CD4-positive, alpha-beta T cell treated with Interleukin-12 subunit alpha and Interleukin-12 subunit beta, for 1 hour (primary cell): Measurements from ENCODE around the gene ADGRB3.

ENCODE experiments used
- DNase-seq: peaks from one replicate; pipeline ENCODE4 v3.0.0-alpha.2; 2020

ADGRB3 gene

GRCh38 chr6:68634726-68635411, at the start of gene ADGRB3:
ADGRB3 (plus strand) TSS chr6:68635282; CDS start chr6:68638676, 3,394 bp downstream.
- DNase-seq = peak; percentile 26

DNA sequence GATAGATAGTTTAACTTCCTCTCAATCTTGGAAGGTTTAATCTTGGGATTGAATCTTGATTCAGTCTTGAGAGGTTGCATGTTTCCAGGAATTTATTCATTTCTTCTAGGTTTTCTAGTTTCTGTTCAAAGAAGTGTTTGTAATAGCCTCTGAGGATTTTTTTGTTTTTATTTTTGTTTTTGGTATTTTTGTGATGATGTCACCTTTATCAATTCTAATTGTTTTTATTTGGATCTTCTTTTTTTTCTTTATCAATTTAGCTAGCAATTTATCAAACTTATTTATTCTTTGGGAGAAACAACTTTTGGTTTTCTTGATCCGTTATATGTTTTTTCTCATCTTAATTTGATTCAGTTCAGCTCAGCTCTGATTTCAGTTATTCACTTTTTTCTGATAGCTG, 41.5 kb upstream of the ADGRB3 start:
- no peak for DNase-seq

GRCh38 chr6:68597642-68598041, 37.4 kb upstream of the ADGRB3 start:
- DNase-seq = no peak

DNA sequence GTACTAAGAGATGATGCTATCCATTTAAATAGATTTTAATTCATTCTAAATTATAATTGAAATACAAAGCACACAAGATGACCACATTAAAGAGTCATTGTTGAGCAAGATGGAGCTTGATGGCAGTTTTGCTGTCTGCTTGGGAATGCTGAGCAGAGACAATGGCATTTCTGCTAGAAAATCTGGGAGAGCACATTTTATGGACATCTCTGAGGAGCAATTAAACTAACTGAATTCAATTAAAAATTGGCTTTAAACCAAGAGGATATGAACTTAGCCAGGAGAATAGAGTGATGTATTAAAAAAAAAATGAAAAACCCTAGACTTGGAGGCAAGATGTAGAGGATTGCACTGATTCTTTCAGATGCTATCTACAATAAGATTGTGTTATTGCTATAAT, 19.1 kb upstream of the ADGRB3 start:
- no peak for DNase-seq

DNA sequence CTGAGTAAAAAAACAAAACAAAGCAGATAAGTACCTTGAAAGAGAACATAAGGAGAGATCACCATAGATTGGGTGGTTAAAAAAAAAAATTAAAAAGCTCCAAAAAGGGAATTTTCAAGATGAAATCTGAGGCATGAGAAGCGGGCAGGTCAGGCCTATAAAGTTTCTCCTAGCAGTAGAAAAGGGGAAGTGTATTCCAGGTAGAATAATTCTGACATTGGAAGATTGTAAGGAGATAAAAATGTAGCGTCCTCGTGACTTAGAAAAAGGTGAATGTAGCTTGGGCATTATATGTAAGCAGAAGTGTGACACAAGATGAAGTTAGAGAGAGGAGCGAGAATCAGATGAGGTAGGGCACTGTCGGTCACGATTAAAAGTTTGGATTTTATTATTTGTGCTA, 9.1 kb upstream of the ADGRB3 start:
- no peak for DNase-seq

DNA sequence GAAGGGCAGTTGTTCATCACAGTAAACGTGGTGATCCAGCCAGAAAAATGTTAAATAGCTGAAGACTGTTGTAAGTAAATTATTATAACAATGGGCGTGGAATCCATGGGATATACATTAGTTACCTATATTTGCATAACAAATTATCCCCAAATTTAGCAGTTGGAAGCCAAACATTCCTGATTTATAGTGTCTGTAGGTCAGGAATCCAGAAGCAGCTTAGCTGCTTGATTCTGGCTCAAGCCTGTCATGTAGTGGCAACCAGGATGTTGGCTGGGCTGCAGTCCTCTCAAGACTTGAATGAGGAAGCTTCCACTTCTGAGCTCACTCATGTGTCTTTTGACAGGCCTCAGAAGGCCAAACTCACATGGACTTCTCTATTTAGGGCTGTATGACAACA, 6.9 kb upstream of the ADGRB3 start:
- DNase-seq = no peak

- no peak for DNase-seq
These were observed 2.3 kb upstream of the ADGRB3 start for GRCh38 chr6:68632734-68633133.

GRCh38 chr6:68633281-68633971, 1.7 kb upstream of the ADGRB3 start:
- DNase-seq = no peak

DNA sequence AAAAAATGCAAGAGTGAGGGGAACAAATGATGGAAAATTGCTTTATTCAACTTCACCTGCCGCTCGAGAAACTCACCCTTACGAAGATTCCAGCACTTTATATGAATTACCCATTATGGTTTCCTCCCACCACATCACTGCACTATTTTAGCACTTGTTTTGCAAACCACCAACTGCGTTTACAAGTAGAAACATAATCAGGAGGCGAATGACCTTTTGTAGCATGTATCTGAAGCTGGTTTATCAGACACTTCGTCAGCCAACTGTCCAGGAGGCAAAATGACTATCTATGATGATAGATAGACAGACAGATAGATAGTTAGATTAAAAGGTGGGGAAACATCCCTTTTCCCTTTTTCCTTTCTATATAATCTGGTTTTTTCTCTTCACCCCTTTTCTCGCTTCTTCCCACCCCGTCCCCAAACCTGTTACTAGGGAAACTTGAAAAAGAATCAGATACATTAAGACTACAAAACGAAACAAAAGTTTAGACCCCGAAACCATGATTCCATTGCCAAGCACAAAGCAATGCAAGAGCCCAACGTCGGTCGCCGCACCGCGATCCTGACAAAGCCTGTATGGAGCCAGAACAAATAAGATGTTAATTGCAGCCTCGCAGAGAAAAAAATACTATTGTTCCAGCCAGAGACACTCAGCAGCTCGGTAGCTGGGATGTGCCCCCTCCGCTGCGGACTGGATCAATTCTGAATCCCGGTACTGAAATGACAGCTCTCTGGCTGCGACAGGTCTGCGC, 933 bp upstream of the ADGRB3 start:
- DNase-seq = no peak

DNA sequence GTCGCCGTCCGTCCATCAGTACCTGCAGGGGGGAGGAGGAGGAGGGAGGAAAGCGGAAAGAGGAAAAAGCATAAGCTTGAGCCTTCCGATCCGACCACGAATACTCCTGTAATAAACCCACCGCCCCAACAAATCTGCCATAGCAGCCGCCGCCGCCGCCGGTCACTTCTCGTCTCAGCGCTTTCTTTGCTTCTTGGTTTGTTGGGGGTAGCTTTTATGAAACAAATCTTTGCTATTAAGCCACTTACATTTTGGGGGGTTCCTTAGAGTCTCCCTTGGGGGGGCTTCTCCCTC, 277 bp downstream of the ADGRB3 start:
- no peak for DNase-seq

DNA sequence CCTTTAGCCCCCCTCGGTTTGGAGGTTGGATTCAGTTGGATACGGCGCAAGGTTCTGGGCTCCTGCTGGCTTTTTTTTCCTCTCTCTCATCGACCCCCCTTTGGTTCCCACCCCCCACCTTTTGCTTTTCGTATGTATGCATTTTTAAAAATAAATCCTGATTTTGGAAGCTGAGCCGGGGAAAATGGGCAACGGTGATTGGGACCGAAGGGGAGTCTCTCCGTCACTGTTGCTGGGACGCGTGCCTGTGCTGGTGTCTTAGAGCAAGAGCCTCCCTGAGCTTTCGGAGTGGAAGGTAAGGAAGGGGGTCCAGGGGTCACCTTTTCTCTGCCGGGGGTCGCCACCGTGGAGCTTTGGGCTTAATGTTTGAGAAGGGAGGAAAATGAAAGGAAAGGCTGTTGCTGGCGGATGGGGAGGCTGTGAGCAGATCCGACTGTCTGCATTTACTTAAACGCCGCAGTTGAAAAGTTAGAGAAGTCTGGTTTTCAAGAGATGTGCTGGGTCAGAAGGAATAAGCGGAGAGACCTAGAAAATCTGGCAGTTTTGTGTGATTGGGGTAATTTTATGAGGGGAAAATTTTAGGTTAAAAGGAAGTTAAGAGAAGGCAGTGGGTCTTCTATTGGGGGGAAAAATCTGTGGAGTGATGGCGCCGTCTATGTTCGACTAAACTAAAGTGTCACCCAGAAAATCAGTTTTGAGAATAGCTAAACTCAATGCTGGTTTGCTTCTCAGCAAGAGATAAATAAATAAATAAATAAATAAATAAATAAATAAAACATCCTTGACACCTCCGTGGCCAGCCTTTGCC, 828 bp downstream of the ADGRB3 start:
- DNase-seq = no peak

- no peak for DNase-seq
These were observed 1.6 kb downstream of the ADGRB3 start for GRCh38 chr6:68636666-68637065.

GRCh38 chr6:68637071-68637470, 2.0 kb downstream of the ADGRB3 start:
- no peak for DNase-seq

DNA sequence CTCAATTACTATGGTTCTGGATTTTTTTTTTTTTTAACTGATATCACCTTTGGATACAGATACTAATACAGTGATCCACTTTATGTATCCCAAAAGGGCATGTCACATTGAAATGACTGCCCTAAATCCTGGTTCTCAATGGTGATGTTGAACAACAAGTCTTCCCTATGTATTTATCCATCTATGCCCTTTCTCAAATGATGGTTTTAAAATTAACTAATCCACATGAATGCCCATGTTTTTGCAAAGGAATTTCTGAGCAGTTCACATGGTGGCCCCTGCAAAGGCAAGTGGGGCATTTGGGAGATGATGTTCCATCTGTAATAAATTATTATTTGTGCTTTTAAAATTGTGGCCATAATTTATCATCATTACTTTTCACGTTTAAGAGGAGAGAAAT, 2.7 kb downstream of the ADGRB3 start:
- DNase-seq = no peak

DNA sequence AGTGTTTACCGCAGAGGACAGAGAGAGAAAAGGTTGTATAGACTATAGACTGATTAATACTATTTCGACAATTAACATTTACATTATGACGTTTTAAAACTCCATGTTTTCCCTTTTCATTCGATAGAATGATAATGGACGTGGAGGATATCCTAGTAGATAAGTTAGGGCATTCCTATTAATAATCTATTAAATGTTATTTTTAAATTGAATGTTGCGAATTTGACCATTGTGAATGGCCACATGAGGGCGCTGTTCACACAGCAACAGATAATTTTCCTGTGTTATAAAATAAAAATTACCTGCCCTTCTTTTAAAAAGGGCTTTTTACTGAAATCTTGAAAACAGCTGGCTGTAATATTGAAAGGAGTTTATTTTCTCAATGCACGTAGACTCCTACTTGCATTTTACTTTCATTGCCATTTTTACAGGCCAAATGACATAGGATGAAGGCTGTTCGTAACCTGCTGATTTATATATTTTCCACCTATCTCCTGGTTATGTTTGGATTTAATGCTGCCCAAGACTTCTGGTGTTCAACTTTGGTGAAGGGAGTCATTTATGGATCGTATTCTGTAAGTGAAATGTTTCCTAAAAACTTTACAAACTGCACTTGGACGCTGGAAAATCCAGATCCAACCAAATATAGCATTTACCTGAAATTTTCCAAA, 3.3 kb downstream of the ADGRB3 start:
- peak; percentile 14 for DNase-seq

DNA sequence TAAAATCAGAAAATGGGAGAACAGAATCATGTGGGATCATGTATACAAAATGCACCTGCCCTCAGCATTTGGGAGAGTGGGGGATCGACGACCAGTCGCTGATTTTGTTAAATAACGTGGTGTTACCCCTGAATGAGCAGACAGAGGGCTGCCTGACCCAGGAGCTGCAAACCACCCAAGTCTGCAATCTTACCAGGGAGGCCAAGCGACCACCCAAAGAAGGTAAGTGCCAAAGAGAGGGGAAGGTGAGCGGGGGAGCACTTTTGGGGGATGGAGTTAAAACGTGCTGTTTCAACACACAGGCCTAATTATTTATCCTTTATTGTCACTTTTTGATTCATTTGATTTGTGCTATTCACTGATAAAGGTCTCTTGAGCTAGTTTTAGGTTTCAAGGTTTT, 4.1 kb downstream of the ADGRB3 start:
- DNase-seq = no peak

- DNase-seq = no peak
These were observed 4.9 kb downstream of the ADGRB3 start for GRCh38 chr6:68639826-68640490.

- DNase-seq = no peak
These were observed 5.4 kb downstream of the ADGRB3 start for GRCh38 chr6:68640491-68640835.

DNA sequence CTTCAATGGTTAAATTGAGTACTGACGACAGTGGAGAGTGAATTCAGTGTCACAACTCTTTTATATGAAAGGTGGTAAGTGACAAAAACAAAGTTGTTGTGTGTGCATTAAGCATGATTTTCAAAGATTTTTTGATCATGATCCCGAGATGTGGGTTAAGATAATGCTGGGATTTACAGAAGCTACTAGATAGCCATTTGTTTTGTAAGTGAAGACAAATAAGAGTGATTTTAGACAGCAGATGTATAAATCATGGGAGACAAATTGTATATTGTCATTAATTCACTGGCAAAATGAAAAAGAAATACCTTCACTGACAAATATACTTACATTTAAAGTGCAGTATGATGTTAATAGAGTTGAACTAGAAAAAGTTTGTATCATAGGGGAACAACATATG, 6.1 kb downstream of the ADGRB3 start:
- no peak for DNase-seq

- DNase-seq = no peak
These were observed 7.0 kb downstream of the ADGRB3 start for GRCh38 chr6:68642081-68642480.

DNA sequence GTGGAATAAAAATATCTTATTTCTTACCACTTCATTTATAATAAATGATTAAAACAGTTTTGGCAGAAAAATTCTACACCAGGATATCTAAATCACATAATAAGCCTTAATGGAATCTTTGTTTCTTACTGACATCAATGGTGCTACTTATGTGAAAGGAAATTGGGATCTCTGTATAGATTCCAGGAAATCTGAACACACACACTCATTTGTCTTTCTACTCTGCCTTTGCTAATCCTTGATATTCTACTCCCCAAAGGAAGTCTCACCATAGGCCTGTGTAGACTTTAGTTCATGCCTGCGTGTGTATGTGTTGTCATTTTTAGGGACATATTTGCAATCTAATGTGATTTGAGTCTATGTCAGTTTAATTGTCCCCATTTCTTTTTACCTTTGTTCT, 7.9 kb downstream of the ADGRB3 start:
- no peak for DNase-seq

- no peak for DNase-seq
These were observed 14.6 kb downstream of the ADGRB3 start for GRCh38 chr6:68649669-68650068.
